Activated CD8-positive, alpha-beta T cell treated with anti-CD3 and anti-CD28 coated beads for 36 hours (primary cell): ENCODE data around the gene ALX3. TPM values are rescaled to one million over a fixed set of nuclear protein-coding genes. Genes with fewer than 3 reads are reported as not detected.
A peak's percentile ranks its signal among the peaks of the same experiment; 100 is the strongest.

Experiments
- ATAC-seq: fragments of 200-7000 bp; cut with Tn5 transposase; one replicate; pipeline ENCODE4 v1.10.0; 2021; ENCODE audit warnings: mild to moderate bottlenecking, moderate library complexity
- CTCF ChIA-PET: fragments of 350-600 bp; sonication (Branson Sonifier 250); formaldehyde crosslinking; loops from one replicate; lab custom pipeline; 2021; ENCODE audit warnings: antibody characterized with exemption; lab: Charles Lee
- POLR2A ChIA-PET: fragments of 350-600 bp; sonication (Branson Sonifier 250); formaldehyde crosslinking; loops from one replicate; lab custom pipeline; 2021; ENCODE audit warnings: antibody characterized with exemption; lab: Charles Lee
- DNase-seq: peaks from one replicate; pipeline ENCODE4 v3.0.0-alpha.2; 2020
- H3K27ac Mint-ChIP-seq: one replicate; pipeline ENCODE4 v1.8.0; 2021; ENCODE audit warnings: mild to moderate bottlenecking, mixed read lengths
- H3K27me3 Mint-ChIP-seq: one replicate; pipeline ENCODE4 v1.8.0; 2021; ENCODE audit warnings: mixed read lengths
- H3K36me3 Mint-ChIP-seq: one replicate; pipeline ENCODE4 v1.8.0; 2021; ENCODE audit warnings: low read depth, mixed read lengths
- H3K4me1 Mint-ChIP-seq: one replicate; pipeline ENCODE4 v1.8.0; 2021; ENCODE audit warnings: low read depth, mixed read lengths
- H3K4me3 Mint-ChIP-seq: one replicate; pipeline ENCODE4 v1.8.0; 2021; ENCODE audit warnings: mild to moderate bottlenecking, moderate library complexity, mixed read lengths
- H3K9me3 Mint-ChIP-seq: one replicate; pipeline ENCODE4 v1.8.0; 2021; ENCODE audit warnings: mixed read lengths
- intact Hi-C: fragments of 100-400 bp; cut with micrococcal nuclease; formaldehyde crosslinking; loops from one replicate; pipeline ENCODE4 v1.10.0; 2022
- total RNA-seq, 2 experiments: library from RNA; stranded (reverse); gene quantifications; one replicate each; pipeline ENCODE4 v1.2.3, GENCODE V29; 2021
- TF ChIP-seq, protein P1 (sequence below): fragments of 200-600 bp; IDR thresholded peaks from one replicate; pipeline ENCODE4 v1.8.0; 2022; ENCODE audit warnings: antibody characterized with exemption, mild to moderate bottlenecking

The ALX3 gene
- total RNA-seq, 2 experiments from 2014 or later, result not detected

- intact Hi-C loops, result no loop called here
- Mint-ChIP-seq H3K9me3 (no peaks in the 10 kb centered on the region), H3K27ac (no peak overlapping the region), H3K27me3 (no peaks in the 10 kb centered on the region), H3K4me3 (no peak overlapping the region), H3K4me1 (no peaks in the 10 kb centered on the region), H3K36me3 (peaks cover 38% of the 10 kb centered on the region)
- ATAC-seq, result no peak
- TF ChIP-seq, protein P1, sequence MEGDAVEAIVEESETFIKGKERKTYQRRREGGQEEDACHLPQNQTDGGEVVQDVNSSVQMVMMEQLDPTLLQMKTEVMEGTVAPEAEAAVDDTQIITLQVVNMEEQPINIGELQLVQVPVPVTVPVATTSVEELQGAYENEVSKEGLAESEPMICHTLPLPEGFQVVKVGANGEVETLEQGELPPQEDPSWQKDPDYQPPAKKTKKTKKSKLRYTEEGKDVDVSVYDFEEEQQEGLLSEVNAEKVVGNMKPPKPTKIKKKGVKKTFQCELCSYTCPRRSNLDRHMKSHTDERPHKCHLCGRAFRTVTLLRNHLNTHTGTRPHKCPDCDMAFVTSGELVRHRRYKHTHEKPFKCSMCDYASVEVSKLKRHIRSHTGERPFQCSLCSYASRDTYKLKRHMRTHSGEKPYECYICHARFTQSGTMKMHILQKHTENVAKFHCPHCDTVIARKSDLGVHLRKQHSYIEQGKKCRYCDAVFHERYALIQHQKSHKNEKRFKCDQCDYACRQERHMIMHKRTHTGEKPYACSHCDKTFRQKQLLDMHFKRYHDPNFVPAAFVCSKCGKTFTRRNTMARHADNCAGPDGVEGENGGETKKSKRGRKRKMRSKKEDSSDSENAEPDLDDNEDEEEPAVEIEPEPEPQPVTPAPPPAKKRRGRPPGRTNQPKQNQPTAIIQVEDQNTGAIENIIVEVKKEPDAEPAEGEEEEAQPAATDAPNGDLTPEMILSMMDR, result no peak
- POLR2A ChIA-PET, result no interaction called here
- no peak for DNase-seq
- CTCF ChIA-PET, result interaction anchor here (1.1 to 6.5 kb wide), 3 partner anchors 11 to 36 kb away, joined by 5 to 49 read pairs (median 17); partner anchors contain the start of gene AHCYL1
Measured at GRCh38 chr1:110018396-110018795, 52.1 kb downstream of the ALX3 start.

- H3K36me3 Mint-ChIP-seq, result peaks cover 41% of the 10 kb centered on the region
- intact Hi-C loops, result no loop called here
- ChIA-PET POLR2A (interaction anchor here (0.6 kb wide), 1 partner anchor 1282 kb away, joined by 5 read pairs; no protein-coding TSS in a partner anchor), CTCF (interaction anchor here (2.0 to 6.5 kb wide), 3 partner anchors 11 to 34 kb away, joined by 5 to 49 read pairs (median 17); partner anchors contain the start of gene AHCYL1)
- no peak for ATAC-seq
- no peak overlapping the region for H3K27ac Mint-ChIP-seq
- H3K9me3 Mint-ChIP-seq, result no peaks in the 10 kb centered on the region
- H3K4me1 Mint-ChIP-seq, result no peaks in the 10 kb centered on the region
- DNase-seq, result no peak
- TF ChIP-seq, protein P1, result no peak
- no peaks in the 10 kb centered on the region for H3K27me3 Mint-ChIP-seq
- no peak overlapping the region for H3K4me3 Mint-ChIP-seq
Measured at GRCh38 chr1:110017792-110018191, 52.7 kb downstream of the ALX3 start.

- no peaks in the 10 kb centered on the region for H3K9me3 Mint-ChIP-seq
- no peaks in the 10 kb centered on the region for H3K27me3 Mint-ChIP-seq
- DNase-seq, result no peak
- no peaks in the 10 kb centered on the region for H3K4me1 Mint-ChIP-seq
- no peak overlapping the region for H3K4me3 Mint-ChIP-seq
- intact Hi-C loops, result no loop called here
- POLR2A ChIA-PET, result interaction anchor here (2.2 kb wide), 1 partner anchor 27 kb away, joined by 16 read pairs; the partner anchor contains the start of gene AHCYL1
- TF ChIP-seq, protein P1, result no peak
- peaks cover 39% of the 10 kb centered on the region for H3K36me3 Mint-ChIP-seq
- no peak overlapping the region for H3K27ac Mint-ChIP-seq
- ATAC-seq, result no peak
- CTCF ChIA-PET, result interaction anchor here (1.2 to 3.6 kb wide), 10 partner anchors 13 to 372 kb away, joined by 3 to 29 read pairs (median 5); partner anchors contain the start of genes AHCYL1 and STRIP1
Measured at GRCh38 chr1:110012100-110012780, 58.2 kb downstream of the ALX3 start.

DNA sequence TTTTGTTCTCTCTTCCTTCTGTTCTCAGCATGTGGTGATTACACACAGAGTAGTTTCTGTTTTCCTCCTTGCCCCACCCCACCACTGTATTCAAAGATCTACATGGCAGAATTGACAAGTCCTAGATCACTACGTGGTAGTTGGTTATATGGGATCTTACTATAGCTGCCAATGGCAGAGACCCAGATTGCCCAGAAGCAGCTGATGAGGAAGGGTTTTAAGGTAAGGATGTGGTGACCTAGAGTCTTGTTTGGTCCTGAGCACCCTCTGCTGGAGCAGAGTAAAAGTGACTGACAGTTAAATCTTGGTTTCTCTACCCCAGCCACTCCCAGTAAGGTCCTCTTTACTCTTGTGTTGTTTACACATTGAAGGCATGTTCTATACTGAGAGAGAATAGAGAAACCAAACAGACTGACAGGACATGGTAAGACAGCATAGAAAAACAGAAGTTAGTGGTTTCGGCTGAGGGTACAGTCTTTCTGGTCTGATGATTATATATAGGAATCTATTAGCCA lies 58.9 kb downstream of the ALX3 start:
- POLR2A ChIA-PET, result interaction anchor here (1.3 to 2.2 kb wide), 2 partner anchors 23 to 27 kb away, joined by 3 to 16 read pairs; partner anchors contain the start of genes AHCYL1 and STRIP1
- Mint-ChIP-seq H3K4me3 (no peak overlapping the region), H3K4me1 (no peaks in the 10 kb centered on the region), H3K36me3 (peaks cover 34% of the 10 kb centered on the region), H3K27me3 (no peaks in the 10 kb centered on the region), H3K9me3 (no peaks in the 10 kb centered on the region), H3K27ac (no peak overlapping the region)
- ATAC-seq (peak; percentile 92), DNase-seq (peak; percentile 40)
- TF ChIP-seq, protein P1, result peak; percentile 60
- CTCF ChIA-PET, result interaction anchor here (0.7 to 3.6 kb wide), 16 partner anchors 9 to 449 kb away, joined by 3 to 29 read pairs (median 4); partner anchors contain the start of genes AHCYL1 and STRIP1
- intact Hi-C loops, result no loop called here

Other genes starting within 250 kb of the ALX3 start
- 10 to 100 TPM; 28.3 to 33.3 TPM for gene CSF1, start 159.8 kb downstream of the ALX3 start, total RNA-seq
- 10 to 100 TPM; 77.8 to 79.1 TPM for gene AHCYL1, start 85.9 kb downstream of the ALX3 start, total RNA-seq
- 10 to 100 TPM; 24.6 to 24.8 TPM for gene STRIP1, start 36.0 kb downstream of the ALX3 start, total RNA-seq
- gene UBL4B, start 41.8 kb upstream of the ALX3 start, total RNA-seq, result not detected
- gene SLC6A17, start 79.8 kb upstream of the ALX3 start, total RNA-seq, result under 1 TPM; 0.05 to 0.18 TPM
- gene KCNC4, start 139.6 kb upstream of the ALX3 start, total RNA-seq, result 10 to 100 TPM; 10.7 to 12.2 TPM